Measurements from ENCODE around the gene B3GALT6.
A peak's percentile ranks its signal among the peaks of the same experiment; 100 is the strongest.

The B3GALT6 gene

DNA sequence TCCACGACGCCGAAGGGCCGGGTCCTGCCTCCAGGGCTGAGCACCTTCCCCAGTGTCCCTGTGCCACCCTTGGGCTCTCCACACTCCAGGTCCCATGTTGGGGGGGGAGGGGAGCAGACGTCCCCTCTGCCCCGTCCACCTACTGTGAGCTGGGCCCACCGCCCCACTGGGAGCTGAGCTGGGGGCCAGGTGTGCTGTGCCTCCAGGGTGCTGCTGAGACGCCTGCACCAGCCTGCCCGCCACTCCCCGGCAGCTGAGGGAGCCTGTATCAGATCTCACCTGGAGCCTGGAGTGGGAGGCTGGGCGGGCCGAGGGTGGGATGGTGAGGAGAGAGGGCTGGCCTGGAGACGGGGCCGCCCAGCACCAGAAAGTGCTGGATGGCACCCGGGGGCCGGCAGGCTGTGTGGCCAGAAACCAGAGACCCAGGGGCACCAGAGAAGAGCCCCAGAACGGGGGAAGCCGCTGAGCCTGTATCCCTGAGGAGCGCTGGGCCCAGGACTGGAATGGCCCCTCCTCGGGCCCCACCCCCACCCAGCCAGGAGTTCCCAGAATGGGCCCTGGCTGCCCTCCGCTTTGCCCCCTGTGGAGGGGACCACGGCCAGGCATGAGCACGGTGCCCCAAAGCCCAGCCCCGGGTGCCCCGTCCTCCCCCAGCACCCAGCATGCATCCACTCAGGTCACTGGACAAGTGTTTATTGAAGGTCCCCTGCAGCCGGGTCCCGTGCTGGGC lies 29.0 kb upstream of the B3GALT6 start:
- no peak for DNase-seq

DNA sequence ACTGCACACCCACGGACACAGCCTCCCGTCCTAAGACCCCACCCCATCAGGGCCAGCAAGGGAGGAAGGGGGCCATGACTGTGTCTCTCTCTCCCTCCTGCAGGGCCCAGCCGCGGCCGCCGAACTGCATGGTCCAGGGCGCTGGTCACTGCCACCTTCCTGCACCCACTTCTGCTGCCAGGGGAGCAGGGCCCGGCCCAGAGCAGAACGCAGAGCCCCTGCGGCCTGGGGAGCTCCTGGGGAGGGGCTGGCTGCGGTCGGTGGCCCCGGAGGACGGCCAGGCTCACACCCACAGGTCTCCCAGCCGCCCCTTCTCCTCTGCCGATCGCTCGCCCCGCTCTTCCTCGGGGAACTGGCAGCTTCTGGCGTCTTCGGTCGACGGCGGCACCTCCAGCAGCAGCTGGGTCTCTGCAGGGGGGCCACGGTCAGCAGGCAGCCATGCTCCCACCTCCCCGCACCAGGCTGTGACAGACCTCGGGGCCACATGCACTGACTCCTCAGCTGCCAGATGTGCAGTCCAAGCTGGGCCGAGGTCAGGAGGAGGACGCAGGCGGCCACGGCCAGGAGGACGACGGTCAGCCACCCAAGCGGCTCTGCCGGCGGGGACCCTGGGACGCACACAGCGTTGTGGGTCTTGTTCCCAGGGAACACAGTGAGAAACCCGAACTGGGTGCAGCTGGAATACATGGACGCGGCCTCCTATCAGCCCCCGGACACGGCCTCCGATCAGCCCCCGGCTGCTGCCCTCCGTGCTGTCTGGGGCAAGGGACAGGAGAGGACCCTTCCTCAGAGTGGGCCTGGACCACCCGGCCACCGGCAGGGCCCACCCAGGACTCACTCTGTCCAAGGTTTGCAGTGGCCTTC lies 28.2 kb upstream of the B3GALT6 start:
- DNase-seq: no peak

DNA sequence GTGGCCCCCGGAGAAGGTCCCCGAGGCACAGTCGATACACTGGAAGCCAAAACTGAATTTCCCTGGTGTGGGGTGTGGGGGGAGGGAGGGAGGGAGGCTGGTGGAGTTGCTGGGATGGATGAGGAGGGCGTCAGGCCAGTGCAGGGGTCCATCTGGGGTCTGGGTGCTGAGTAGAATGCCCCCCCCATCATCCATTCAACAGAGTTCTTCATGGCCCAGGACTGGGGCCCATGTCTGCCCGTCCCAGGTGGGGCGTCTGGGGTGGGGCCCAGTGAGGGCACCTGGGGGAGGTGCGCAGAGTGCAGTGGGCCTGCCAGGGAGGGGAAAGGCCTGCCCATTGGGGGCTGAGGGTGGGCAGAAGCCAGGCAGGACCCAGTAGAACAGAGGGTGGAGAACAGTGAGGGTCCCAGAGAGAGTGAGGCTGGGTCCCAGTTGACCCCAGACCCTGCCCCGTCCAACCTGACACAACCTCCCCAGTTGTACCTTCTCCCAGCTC lies 27.6 kb upstream of the B3GALT6 start:
- no peak for DNase-seq

DNA sequence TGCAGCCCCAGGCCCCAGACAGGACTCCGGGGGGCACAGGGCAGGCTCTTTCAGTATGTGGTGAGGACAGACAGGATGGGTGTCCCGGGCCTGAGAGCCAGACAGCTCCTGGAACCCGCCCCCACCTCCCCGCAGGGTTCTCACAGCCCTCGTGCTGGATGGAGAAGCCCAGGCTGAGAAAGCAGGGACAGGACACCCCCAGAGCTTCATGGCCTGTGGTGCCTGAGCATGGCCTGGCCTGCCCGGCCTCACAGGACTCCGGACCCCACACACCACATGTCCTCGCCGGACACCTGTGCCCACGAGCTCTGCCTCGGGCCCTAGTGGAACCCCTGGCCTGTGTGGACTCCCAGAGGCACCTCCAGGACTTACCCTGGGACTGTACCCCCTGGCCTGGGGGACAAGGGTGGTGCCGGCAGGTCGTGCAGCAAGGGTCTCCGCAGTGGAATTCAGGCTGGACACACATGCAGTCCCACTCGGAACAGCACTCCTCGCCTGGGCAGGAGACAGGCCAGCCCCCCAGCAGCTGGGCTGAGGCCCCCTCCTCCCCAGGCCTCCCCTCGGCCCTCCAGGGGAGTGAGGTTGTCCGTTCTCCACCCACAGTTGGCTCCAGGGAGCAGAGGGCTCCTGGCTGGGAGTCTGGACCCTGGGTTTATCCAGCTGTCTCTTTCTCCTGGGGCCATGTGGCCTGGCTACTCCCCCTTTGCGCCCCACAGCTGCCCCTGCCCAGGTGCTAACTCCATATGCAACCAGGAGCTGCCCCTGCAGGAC lies 26.9 kb upstream of the B3GALT6 start:
- no peak for DNase-seq

DNA sequence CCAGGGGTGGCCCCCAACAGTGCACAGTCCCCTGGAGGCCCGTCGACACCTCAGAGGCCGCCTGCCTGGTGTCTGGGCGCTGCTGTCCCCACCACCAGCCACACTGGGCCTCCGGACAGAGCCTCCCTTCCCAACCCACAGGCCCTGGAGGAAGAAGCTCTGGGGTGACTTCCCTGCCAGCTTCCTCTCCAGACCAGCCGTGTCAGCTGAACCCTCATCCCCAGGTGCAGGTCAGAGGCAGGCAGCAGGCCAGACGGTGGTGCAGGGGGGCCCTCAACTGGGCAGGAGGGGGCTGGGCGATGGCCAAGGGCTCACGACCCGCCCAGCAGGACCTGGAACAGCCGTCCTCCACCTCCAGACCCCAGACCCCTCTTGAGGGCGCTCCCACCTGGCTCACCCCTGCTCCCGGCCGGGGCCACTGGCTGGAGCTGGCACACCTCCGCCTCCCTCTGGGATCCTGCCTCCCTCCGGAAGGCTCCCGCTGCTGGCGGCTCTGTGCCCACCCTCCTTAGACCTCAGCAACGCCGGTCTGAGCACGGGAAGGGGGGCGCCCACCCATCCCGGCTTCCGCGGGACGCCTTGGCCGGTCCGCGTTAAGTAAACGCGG lies 26.2 kb upstream of the B3GALT6 start:
- DNase-seq: no peak

DNA sequence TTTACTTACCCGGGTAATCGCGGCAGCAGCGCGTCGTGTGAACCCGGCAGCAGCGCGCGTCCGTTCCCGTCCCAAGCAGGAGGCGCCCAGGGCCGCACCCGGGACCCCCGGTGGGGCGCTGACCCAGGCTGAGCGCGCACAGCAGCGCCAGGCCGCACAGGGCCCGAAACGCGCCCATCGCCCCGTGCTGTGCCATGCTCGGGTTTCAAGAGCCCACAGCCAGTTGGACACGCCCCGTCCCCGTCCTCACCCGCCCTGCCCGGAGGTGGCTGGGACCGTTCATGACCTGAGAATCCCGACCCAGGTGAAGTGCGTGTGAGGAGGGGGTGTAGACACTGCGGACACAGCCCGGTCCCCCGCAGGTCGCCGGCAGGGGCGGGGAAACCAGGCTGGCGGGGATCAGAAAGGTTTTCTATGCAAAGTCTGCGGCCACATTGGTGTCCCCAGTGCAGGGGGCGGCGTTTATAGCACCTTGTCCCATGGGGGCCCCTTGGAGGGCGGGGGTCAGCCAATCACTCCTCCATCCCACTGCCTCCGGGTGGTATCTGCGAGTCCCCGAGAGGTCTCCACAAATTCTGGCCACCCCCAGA lies 25.6 kb upstream of the B3GALT6 start, which contains the start of gene TNFRSF18:
Gene TNFRSF18 (minus strand): TSS at position 217 of the 590 bp plus-strand sequence. CDS start 21 bp downstream, at position 196.
- no peak for DNase-seq

DNA sequence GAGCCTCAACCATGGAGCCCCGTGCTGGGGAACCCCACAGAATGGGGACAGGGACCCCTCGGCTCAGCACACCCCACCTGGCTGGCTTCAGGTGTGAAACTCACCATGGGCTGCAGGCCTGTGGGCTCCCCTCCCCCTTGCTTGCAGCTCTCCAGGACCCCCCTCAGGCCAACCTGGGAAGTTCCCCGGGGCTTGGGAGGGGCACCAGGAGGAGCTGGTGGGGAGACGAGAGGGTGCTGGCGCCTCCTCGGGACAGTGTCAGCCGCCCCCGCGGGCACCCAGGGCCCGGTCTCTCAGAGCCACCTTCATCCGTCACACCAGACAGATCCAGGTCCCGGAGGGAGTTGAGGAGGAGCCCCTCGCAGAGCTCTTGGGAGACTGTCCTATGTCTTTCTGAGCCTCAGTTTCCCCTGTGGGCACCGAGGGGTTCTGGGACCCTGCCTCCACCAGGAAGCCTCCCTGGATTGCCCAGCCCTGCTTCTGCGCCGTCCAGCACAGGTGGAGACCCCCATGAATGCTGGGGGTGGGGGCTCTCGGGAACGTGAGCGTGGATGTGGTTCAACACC lies 25.0 kb upstream of the B3GALT6 start:
- no peak for DNase-seq

DNA sequence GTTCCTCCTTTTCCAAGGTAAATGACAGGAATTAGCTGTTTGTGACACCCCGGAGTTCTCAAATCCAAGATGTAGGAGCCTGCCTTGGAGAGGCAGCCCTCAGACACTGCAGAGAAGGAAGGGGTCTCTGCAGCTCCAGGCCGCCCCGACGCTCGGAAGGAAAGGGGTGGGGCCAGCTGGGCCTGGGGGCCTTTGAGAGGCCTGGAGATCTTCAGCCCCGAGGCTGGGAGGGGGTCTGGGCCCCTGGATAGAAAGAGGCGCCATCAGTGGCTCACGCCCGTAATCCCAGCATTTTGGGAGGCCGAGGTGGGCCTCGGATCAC lies 24.5 kb upstream of the B3GALT6 start:
- no peak for DNase-seq

DNA sequence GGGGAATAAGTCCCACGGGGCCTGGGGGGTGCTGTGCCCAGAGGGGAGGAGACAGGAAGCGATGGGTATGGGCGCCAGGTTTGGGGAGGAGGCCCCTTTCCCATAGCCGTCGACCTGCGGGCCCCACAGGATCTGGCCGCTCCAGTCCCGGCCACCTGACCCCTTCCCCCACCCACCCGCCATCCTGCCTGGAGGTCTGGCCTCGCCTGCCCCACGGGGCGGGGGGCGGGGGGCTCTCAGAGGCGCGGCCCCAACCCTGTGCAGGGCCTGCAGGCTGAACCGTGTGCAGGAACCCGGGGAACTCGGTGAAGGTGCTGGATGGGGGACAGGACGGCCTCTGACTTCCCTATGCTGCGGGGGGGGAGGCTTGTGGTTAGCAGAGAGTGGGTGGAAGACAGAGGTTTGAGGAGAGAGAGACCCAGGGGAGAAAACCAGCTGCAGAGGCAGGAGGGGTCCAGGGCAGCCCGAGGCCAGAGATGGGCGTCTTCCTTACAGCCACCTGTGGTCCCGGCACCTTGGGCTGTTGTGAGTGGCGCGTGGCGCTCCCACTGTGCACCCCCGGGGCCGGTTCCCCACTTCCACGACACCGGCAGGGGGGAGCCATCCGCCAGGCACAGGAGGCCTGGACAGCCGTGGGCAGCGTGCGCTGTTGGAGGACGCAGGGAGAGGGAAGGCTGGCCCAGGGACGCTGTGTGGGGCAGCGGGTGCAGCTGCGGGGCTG lies 23.2 kb upstream of the B3GALT6 start:
- no peak for DNase-seq

DNA sequence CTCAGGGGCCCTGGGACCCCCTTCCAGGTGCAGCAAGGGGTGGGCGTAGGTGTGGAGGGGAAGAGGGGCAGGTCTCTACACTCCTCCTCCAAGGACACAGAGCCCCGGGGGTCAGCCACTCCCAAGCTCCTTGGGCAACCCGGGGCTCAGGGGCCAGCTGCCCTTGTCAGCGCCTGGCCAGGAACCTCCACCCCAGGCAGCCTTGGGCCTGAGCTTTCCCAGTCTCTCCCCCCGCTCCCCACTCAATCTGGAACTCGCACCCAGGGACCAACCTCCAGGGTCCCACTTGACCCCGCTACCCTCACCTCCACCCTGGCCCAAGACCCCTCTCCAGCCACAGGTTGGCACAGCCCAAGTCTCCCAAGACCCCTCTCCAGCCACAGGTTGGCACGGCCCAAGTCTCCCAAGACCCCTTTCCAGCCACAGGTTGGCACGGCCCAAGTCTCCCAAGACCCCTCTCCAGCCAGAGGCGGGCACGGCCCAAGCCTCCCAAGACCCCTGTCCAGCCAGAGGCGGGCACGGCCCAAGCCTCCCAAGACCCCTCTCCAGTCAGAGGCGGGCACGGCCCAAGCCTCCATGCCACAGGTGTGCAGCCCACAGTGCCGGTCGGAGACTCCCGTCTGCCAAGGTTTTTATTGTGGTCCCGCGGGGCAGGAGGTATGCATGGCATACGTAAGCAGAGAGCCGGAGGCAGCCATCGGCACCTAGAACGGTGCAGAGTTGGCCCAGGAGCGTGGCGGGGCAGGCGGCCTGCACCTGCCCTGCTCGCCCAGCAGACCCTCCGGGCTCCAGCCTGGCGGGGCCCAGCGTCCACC lies 21.1 kb upstream of the B3GALT6 start:
- DNase-seq: no peak

DNA sequence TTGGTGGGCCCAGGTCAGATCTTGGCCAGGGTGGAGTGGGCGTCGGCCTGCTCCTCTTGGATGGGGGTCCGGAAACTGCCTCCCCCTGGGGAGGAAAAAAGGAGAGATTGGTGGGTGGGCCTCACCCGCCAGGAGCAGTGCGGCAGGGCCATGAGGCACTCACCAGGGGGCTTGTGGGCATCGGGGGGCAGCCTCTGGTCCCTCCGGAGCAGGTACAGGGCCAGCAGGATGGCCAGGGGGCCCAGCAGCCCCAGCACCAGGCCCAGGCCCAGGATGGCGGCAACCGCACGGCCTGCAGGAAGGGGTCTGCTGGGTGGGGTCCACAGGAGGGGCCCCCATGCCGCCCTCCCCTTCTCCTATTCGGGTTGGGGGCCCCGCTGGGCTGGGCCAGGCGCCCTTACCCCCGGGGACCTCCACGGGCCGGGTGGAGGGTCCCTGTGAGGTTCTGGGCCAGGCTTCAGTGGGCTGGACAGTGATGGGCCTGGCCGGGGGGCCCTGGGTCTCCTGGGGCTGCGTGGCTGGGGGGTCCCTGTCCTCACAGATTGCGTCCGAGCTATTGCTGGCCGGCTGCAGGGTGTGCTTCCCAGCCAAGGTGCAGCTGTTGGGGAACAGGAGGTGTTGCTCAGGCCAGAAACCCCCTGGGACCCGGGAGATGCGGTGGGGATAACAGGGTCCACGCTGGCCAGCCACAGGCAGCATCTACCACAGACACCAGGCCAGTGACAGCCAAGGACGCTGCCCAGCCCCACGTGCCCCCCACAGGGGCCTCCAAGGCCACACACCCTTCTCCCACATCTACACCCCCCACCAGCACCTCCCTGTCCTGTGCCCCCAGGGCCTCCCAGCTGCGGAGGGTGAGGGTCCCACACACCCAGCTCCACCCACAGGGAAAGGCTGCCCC lies 20.2 kb upstream of the B3GALT6 start:
- DNase-seq: no peak

DNA sequence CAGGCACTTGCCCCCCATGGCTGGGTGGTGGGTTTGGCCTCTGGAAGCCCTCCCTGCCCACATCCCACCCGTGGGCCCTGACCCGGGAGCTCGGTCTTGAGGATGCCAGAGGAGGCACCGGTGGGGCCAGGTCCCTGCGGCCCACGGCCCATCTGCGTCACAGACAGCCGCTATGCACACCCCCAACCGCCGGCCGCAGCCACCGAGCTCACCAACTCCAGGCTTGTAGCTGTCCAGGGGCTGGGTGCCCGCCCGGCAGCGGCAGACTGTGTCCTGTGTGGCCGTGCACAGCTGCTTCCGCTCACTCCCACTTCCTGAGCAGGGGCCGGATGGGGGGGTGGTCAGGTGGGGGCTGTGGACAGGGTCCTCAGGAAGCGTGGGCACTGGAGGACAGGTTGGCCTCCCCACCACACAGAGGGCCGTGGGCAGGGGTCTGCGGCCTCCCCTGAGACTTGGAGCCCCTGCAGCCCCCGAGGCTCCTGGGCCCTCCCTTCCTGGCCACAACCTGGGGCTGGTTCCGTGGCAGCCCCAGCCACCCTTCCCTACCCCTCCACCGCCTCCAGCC lies 19.2 kb upstream of the B3GALT6 start:
- peak; percentile 62 for DNase-seq

DNA sequence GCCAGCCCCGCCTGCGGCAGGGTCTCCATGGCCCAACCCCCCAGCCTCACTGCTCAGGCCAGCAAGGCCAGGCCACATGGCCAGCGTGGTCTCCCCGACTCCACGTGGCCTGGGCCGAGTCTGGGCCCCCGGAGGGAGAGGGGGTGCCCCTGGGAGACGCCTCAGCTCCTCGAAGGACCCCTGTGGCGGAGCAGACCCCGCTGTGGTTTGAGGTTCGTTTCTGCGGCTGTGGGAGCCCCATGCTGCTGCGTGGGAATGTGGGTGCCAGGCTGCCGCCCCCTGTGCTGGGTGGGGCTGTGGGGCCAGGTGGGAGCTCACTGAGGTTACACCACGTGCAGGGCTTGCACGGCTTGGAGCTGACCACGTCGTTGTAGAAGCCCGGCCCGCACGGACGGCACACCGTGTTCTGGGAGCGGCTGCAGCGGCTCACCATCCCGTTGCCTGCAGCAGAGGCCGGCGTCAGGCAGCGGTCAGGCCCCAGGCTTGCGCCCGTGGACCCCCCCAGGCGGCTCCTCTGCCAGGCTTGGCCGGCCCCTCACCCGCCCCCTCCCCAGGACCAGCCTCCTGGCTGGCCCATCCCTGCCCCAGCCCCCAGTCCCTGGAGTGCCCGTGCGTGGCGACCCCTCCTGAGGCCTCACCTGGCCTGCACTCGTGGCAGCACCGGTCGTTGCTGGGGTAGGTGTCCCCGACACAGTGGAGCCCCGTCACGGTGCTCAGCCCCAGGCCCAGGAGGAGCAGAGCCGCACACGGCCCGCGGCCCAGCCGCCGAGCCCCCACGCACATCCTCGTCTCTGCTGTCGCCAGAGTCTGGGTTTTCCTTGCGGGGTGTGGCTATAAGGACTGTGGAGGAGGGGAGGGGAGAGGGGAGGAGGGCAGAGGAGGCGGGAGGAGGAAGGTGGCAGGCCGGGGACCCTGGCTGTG lies 18.4 kb upstream of the B3GALT6 start, which contains the start of gene TNFRSF4:
Gene TNFRSF4 (minus strand): TSS at position 809 of the 921 bp plus-strand sequence. CDS start 26 bp downstream, at position 783.
- DNase-seq: peak; percentile 51

DNA sequence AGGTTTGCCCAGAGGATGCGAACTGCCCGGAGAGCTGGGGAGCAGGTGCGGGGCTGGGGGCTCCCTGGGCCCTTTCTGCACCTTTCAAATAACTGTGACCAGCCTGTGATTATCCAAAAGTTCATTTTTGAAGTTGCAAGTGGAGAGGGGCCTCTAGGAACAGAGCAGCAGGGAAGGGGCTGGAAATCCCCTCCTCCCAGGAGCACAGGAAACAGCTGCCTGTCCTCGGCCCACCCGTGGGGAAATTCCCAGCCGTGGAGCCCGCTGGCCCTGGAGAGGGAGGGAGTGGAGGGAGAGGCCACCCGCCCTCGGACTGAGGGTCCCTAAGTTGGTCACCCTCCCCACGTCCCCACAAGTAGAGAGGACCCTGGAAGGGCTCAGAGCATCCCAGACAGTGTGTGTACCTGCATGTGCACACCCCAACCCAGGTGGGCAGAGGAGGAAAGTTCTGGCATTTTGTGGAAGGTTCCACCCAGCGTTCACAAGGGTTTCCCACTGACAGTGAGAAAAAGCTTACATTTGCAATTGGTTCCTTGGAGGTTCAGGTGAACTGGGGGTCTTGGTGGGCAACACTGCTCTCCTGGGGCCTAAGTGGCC lies 16.9 kb upstream of the B3GALT6 start:
- no peak for DNase-seq

DNA sequence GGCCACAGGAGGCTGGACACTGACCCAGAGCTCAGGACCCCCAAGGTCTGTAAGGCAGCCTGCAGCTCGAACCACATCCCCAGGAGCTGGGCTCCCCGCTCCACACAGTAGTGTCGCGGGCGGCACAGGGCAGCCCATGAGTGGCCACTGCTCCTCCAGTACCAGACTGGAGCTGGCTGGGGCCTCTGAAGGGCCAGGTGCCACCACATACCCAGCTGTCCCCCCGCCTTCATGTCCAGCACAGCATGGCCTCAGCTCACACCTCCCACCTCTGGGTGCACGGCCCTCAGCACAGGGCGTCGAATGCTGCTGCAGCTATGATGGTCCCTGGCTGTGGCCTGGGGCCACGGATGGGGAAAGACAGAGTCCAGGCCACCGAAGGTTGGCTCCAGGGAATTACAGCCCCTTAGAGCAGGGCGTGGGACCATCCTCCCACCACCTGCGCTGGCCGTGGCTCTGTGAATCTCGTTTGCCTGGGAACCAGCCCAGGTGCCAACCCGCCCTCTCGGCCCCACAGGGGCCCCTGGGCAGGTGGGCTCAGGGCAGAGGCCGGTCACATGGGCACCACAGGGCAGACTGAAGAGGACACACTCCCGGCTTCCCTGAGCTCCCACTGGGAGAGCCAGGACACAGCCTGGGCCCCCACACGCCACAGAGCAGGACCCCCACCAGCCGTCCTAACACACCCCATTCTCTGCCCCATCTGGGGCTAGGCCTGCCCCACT lies 16.0 kb upstream of the B3GALT6 start:
- DNase-seq: no peak

DNA sequence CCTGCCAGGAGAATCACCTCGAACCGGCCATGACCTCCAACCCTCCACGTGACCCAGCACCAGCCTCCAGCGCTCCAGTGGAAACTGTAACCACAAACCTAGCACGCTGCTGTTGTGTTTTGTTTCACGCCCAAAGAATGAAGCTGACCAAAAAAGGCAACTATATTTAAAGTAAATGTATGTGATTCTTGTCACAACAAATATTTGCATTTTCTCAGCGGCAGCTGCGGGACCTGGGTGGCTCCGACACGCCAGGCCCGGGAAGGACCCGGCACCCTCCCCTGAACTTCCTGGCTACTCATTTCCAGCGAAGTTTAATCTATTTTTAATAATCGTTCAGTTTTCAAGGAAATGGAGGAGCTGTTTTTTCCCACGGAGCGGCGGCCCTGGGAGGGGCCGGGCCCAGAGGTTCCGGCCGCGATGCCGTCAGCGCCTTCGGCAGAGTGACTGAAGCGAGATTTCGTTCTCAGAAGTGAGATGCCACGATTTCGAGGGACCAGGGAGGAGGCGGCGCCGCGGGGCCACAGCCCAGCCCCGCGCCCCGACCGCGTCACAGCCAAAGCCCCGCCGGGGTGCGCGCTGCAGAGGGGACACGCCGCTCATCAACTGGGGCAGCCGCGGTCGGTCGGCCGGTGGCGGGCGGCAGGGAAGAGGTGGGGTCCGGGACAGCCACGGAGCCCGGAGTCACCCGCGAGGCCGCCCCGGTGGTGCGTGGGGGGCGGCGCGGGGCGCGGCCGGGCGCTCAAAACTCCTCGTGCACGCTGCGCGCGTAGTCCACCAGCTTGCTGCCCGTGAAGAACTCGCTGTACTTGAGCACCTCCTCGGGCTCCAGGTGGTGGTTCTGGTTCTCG lies 15.0 kb upstream of the B3GALT6 start:
- DNase-seq: peak; percentile 78
